HG02763 (cell line): ENCODE data around the gene ACHE.
"Not testable (repeated sequence)": the region's sequence is repeated elsewhere in the genome, so short reads cannot be mapped to it uniquely, and the experiment has no call there.

Source experiments
- ATAC-seq: cut with Tn5 transposase; IDR thresholded peaks from one replicate; pipeline ENCODE4 v1.9.1; 2021; ENCODE audit warnings: mild to moderate bottlenecking, moderate library complexity; ENCODE audit not compliant: unreplicated experiment

Gene ACHE

DNA sequence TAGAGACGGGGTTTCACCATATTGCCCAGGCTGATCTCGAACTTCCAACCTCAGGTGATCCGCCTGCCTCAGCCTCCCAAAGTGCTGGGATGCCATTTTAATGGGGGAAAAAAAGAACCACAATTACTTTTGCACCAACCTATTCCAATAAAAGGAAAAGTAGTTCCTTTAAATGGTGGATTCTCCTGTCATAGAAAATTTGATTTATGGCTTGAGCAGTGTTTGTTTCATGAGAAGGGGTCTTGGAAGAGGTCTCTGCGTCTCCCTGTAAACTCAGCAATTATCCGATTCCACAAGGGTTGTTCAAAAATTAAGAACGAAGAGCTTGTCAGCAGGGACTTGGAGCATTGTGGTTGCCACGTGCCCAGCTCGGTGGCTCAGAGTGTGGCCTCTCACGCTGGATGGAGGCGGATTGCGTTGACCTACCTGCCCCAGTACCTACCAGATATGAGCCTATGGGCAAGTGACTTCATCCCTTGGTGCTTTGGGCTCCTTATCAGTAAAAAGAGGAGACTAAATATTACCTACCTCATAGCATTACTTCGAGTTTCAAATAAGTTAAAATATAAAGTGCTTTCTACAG, 31.3 kb downstream of the ACHE start:
- ATAC-seq: no peak

- no peak for ATAC-seq
Observed at GRCh38 chr7:100863406-100863950, 32.2 kb downstream of the ACHE start.

GRCh38 chr7:100861616-100861985, 34.1 kb downstream of the ACHE start:
- ATAC-seq: no peak

DNA sequence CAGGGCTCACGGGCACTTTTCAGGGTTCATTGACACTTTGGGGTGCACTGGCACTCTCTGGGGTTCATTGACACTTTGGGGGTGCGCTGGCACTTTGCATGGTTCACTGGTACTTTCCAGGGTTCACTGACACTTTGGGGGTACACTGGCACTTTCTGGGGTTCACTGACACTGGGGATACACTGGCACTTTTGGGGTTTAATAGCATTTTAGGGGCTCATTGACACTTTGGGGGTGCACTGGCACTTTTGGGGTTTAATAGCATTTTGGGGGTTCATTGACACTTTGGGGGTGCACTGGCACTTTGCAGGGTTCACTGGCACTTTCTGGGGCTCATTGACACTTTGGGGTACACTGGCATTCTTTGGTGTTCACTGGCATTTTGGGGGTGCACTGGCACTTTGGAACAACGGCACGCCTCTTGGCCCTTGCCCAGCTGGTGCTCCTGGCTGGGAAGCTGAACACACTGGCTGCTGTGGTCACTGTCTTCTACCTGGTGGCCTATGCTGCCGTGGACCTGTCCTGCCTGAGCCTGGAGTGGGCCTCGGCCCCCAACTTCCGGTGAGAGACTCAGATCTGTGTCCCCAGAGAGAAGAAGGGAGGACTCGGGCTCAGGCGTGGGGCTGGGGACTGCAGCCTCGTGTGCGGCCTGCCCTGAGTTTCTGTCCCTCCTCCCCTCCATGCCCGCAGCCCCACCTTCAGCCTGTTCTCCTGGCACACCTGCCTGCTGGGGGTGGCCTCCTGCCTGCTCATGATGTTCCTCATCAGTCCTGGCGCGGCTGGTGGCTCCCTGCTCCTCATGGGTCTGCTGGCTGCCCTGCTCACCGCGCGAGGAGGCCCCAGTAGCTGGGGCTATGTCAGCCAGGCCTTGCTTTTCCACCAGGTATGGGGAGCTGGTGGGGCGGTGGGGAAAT, 34.7 kb downstream of the ACHE start:
- no peak for ATAC-seq

DNA sequence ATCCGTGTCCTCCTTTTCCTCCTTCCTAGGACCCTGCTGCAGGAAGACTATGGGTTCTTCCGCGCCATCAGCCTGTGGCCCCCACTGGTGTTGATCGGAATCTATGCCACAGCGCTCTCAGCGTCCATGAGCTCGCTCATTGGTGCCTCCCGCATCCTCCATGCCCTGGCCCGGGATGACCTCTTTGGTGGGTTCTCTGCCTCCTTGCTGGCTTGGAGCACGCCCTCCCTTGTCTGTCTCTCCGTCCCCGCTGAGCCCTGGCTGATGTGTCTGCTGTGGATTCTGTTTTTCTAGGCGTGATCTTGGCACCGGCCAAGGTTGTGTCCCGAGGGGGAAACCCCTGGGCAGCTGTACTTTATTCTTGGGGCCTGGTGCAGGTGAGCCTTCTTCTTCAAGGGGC, 35.8 kb downstream of the ACHE start:
- no peak for ATAC-seq

DNA sequence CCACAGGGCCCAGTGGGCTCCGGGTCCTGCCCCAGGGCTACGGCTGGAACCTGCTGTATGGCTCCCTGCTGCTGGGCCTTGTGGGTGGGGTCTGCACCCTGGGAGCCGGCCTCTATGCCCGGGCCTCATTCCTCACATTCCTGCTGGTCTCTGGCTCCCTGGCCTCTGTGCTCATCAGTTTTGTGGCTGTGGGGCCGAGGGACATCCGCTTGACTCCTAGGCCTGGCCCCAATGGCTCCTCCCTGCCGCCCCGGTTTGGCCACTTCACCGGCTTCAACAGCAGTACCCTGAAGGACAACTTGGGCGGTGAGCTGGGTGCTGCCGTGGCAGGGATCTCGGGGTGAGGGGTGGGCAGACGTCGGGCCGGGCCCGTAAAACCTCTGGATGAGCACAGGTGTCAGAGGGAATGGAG, 38.8 kb downstream of the ACHE start:
- no peak for ATAC-seq

DNA sequence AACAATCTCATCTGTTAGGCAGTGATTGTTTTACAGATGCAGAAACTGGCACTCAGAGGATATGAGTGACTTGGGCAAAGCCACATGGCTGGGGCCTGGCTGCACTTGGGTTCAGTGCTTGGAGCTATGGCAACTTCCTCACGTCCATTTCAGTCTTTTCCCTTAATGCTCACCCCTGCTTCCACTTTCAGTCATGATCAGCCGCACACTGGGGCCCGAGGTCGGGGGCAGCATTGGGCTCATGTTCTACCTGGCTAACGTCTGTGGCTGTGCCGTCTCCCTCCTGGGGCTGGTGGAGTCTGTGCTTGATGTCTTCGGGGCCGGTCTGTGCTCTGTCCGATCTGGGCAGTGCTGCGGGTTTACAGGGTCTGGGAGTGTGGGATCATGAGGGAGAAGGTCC, 40.2 kb downstream of the ACHE start:
- no peak for ATAC-seq

- ATAC-seq: not testable (repeated sequence)
Observed at GRCh38 chr7:100854899-100855298, 40.8 kb downstream of the ACHE start.

GRCh38 chr7:100854146-100854895, 41.4 kb downstream of the ACHE start:
- no peak for ATAC-seq

- peak; percentile 92 for ATAC-seq
Observed at GRCh38 chr7:100852048-100852872, 43.4 kb downstream of the ACHE start, which contains the start of gene SLC12A9. TSS of gene SLC12A9 (plus strand) at chr7:100852713. CDS start at chr7:100854198, 1,485 bp downstream.

DNA sequence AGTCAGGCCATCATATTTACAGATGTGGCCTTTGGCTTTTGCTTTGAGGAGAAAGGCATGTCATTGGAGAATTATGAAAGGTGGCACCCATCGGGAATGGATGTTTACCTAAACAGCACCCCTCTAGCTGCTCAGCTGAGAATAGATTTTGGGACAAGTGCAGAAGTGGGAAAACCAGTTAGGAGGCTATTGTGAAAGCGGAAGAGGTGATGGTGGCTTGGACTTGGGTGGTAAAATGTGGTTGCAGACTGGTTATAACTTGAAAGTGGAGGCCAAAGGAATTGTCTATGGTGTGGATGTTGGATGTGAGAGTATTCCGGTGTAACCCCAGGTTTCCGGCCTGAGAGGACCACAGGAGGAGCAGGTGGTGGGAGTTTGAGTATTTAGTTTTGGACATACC, 48.3 kb downstream of the ACHE start:
- no peak for ATAC-seq

DNA sequence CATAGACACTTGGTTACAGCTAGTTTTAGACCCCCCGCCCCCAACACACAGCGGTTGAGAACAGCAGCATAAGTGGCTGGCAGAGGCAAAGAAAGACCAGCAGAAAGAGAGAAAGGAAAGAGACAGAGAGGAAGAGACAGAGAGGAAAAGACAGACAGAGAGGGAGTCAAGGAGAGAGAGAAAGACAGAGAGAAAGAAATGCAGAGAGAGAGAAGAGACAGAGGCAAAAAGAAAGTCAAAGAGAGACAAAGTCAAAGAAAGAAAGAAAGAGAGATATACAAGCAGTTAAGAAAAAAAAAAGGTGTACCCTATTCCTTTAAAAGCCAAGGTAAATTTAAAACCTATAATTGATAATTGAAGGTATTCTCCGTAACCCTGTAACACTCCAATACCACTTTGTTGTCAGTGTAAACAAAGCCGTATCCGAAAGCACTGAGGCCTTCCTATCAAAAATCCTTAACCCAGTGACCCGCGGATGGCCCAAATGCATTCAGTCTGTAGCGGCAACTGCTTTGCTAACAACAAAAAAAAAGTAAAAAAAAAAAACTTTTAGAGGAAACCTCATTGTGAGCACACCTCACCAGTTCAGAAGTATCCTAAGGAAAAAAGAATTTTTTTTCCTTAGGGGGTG, 55.1 kb downstream of the ACHE start:
- ATAC-seq: no peak
